Activated naive CD4-positive, alpha-beta T cell treated with Interleukin-2 at 50 U/mL for 16 hours (primary cell): ENCODE measurements around the gene FARP1.

Source experiments
- DNase-seq: peaks from one replicate; pipeline ENCODE4 v3.0.0-alpha.2; 2020

The FARP1 gene

GRCh38 chr13:98176777-98177608, 34.1 kb downstream of the FARP1 start, which contains the start of gene RNF113B:
Gene RNF113B, minus strand, starts transcription at chr13:98177269. Its CDS starts 33 bp downstream, at chr13:98177236.
- DNase-seq, result no peak

- no peak for DNase-seq
These were observed 37.2 kb downstream of the FARP1 start for GRCh38 chr13:98180092-98180491.

GRCh38 chr13:98181111-98181815, 38.4 kb downstream of the FARP1 start:
- DNase-seq, result no peak

- DNase-seq, result no peak
These were observed 39.3 kb downstream of the FARP1 start for GRCh38 chr13:98182153-98182552.

- no peak for DNase-seq
These were observed 39.7 kb downstream of the FARP1 start for GRCh38 chr13:98182589-98182988.

GRCh38 chr13:98184792-98185191, 41.9 kb downstream of the FARP1 start:
- no peak for DNase-seq

GRCh38 chr13:98187155-98187964, 44.5 kb downstream of the FARP1 start:
- DNase-seq, result no peak

GRCh38 chr13:98187965-98188261, 45.0 kb downstream of the FARP1 start:
- no peak for DNase-seq

- DNase-seq, result no peak
These were observed 45.8 kb downstream of the FARP1 start for GRCh38 chr13:98188544-98189166.

GRCh38 chr13:98189841-98190505, 47.1 kb downstream of the FARP1 start:
- no peak for DNase-seq

- DNase-seq, result no peak
These were observed 48.1 kb downstream of the FARP1 start for GRCh38 chr13:98190889-98191444.

- no peak for DNase-seq
These were observed 49.1 kb downstream of the FARP1 start for GRCh38 chr13:98192008-98192407.

- DNase-seq, result no peak
These were observed 52.3 kb downstream of the FARP1 start for GRCh38 chr13:98195054-98195791.

- DNase-seq, result no peak
These were observed 55.8 kb downstream of the FARP1 start for GRCh38 chr13:98198683-98199082.

GRCh38 chr13:98199480-98199879, 56.6 kb downstream of the FARP1 start:
- DNase-seq, result no peak

- no peak for DNase-seq
These were observed 57.5 kb downstream of the FARP1 start for GRCh38 chr13:98200211-98200878.

GRCh38 chr13:98201189-98201588, 58.3 kb downstream of the FARP1 start:
- DNase-seq, result no peak

GRCh38 chr13:98201984-98202383, 59.1 kb downstream of the FARP1 start:
- no peak for DNase-seq

GRCh38 chr13:98203646-98204326, 60.9 kb downstream of the FARP1 start:
- no peak for DNase-seq

- no peak for DNase-seq
These were observed 61.7 kb downstream of the FARP1 start for GRCh38 chr13:98204546-98204945.
